ENCODE measurements around the gene HOXA13.

The HOXA13 gene

GRCh38 chr7:27157702-27158431, 42.0 kb downstream of the HOXA13 start:
- DNase-seq: no peak

GRCh38 chr7:27156916-27157701, 42.8 kb downstream of the HOXA13 start:
- DNase-seq: no peak

GRCh38 chr7:27156508-27156898, 43.4 kb downstream of the HOXA13 start, which contains the start of gene HOXA7:
Gene HOXA7 (minus strand): TSS chr7:27156675. CDS start chr7:27156545, 130 bp downstream.
- peak; percentile 80 for DNase-seq

GRCh38 chr7:27155816-27156507, 43.9 kb downstream of the HOXA13 start:
- no peak for DNase-seq

- DNase-seq: no peak
Measured at GRCh38 chr7:27154901-27155815, 44.7 kb downstream of the HOXA13 start.

GRCh38 chr7:27154369-27154768, 45.5 kb downstream of the HOXA13 start:
- no peak for DNase-seq

- DNase-seq: no peak
Measured at GRCh38 chr7:27153526-27153925, 46.4 kb downstream of the HOXA13 start.

GRCh38 chr7:27152816-27153442, 47.0 kb downstream of the HOXA13 start:
- no peak for DNase-seq

- DNase-seq: no peak
Measured at GRCh38 chr7:27151931-27152815, 47.7 kb downstream of the HOXA13 start, which contains the start of gene HOXA3. Gene HOXA3 (minus strand): TSS chr7:27152583. CDS start chr7:27110640, 41,943 bp downstream.

GRCh38 chr7:27151341-27151930, 48.5 kb downstream of the HOXA13 start:
- DNase-seq: no peak

GRCh38 chr7:27150568-27151340, 49.1 kb downstream of the HOXA13 start:
- no peak for DNase-seq

GRCh38 chr7:27149842-27150567, 49.9 kb downstream of the HOXA13 start:
- no peak for DNase-seq

GRCh38 chr7:27148756-27149641, 50.9 kb downstream of the HOXA13 start:
- no peak for DNase-seq

GRCh38 chr7:27148031-27148755, 51.7 kb downstream of the HOXA13 start:
- DNase-seq: no peak

- DNase-seq: no peak
Measured at GRCh38 chr7:27147199-27148030, 52.5 kb downstream of the HOXA13 start, which contains the start of gene HOXA6. Gene HOXA6 (minus strand): TSS chr7:27147774. CDS start chr7:27147749, 25 bp downstream.

Data from DMS 273 treated with DMSO at 0.1 percent for 48 hours (cell line).